KOPT-K1 (cell line): ENCODE measurements around the gene FPR1.
"Not testable (repeated sequence)": the region's sequence is repeated elsewhere in the genome, so short reads cannot be mapped to it uniquely, and the experiment has no call there.

ENCODE experiments used
- H3K27ac ChIP-seq: fragments of 200-600 bp; sonication (generic); 2 replicates; pipeline ENCODE4 v1.5.1; 2016; ENCODE audit warnings: antibody characterized with exemption, mild to moderate bottlenecking, low read depth, low read length; ENCODE audit not compliant: poor library complexity, severe bottlenecking
- H3K36me3 ChIP-seq: fragments of 200-600 bp; sonication (generic); 2 replicates; pipeline ENCODE4 v1.5.1; 2017; ENCODE audit warnings: antibody characterized with exemption, mild to moderate bottlenecking, low read length, moderate library complexity; ENCODE audit not compliant: insufficient read depth
- H3K9me3 ChIP-seq: fragments of 200-600 bp; sonication (generic); 2 replicates; pipeline ENCODE4 v1.5.1; 2017; ENCODE audit warnings: antibody characterized with exemption, low read length, mild to moderate bottlenecking; ENCODE audit not compliant: insufficient read depth, poor library complexity, severe bottlenecking

The FPR1 gene

DNA sequence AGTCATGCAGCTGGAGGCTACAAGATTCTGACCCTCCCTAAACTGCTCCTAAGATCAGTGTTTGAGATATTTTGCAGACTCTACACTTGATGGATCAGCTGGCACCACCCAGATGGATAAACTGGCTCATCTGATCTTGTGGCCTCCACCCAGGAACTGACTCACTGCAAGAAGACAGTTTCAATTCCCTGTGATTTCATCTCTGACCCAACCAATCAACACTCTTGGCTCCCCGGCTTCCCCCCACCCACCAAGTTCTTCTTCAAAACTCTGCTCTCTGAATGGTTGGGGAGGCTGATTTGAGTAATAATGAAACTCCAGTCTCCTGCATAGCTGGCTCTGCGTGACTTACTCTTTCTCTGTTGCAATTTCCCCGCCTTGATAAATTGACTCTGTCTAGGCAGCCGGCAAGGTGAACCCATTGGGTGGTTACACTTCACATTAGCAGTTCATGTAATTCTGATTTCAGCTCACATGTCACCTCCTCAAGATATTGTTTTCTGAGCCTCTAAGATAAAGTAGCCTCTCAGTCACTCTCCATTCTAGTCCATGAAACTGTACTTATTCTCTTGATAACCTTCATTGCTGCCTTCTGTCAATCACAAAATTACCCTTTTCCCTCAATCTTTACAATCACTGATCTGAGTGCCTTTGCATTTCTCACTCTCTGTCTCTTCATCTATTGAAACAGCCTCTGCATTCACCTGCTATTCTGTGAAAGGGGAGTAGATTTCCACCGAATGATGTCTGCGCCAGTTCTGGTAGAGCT, 33.4 kb upstream of the FPR1 start:
- Histone ChIP-seq H3K36me3 (no peaks in the 10 kb centered on the region), H3K9me3 (no peaks in the 10 kb centered on the region), H3K27ac (no peak overlapping the region)

DNA sequence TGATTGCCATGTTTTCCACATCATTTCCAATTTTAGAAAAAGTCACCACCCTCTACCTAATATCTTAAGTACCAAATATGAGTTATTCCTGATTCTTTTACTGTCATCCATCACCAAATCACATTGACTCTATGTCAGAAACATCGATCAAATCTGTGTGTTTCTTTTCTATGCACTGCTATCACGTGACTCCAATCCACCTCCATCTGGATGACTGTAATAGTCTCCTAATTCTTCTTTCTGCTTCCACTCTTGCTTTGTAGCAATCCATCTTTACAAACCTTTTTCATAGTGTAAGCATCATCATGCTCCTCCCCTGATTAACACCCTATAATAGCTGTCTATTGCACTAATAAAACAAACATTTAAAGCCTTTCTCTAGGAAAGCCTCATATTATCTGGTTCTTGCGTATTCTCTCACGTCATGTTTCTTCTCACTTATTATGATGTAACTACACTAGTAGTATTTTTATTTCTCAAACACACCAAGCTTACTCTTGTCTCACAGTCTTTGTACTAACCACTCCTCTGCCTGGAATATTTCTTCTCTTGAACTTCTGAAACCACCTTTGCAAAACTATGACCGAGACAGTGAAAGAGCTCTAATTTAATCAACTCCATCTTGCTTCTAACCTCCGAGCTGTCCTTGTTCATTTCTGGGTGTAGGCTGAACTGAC, 32.6 kb upstream of the FPR1 start:
- H3K36me3 ChIP-seq: no peaks in the 10 kb centered on the region
- no peaks in the 10 kb centered on the region for H3K9me3 ChIP-seq
- H3K27ac ChIP-seq: no peak overlapping the region

DNA sequence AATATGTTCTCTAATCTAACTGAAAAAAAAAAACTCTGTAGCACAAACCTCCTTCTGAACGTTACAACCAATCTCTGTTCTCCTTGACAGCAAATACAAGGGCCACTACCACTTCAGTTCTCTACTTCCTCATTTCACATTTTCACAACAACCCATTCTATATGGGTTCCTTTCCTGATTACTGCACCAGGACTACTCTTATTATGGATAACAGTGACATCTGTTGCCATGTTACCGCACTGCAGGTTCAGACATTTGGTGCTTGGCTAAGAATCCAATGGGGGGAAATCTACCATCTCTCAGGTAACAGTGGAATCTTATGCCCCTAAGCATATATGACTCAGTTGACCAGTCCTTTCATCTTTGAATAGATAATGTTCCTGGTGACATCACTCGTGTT, 31.7 kb upstream of the FPR1 start:
- Histone ChIP-seq H3K36me3 (no peaks in the 10 kb centered on the region), H3K9me3 (no peaks in the 10 kb centered on the region), H3K27ac (no peak overlapping the region)

DNA sequence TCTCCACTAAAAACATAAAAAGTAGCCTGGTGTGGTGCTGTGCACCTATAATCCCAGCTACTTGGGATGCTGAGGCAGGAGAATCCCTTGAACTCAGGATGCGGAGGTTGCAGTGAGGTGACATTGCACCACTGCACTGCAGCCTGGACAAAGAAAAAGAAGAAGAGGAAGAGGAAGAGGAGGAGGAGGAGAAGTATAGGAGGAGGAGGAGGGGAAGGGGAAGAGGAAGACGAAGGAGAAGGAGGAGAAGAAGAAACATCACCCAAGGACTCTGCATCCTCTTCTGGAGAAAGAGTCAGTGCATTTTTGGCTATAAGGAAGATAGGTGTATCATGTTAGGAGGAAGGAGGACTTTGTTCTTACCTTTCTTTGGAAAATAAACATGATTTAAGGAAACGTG, 30.3 kb upstream of the FPR1 start:
- Histone ChIP-seq H3K9me3 (no peaks in the 10 kb centered on the region), H3K36me3 (no peaks in the 10 kb centered on the region), H3K27ac (no peak overlapping the region)

DNA sequence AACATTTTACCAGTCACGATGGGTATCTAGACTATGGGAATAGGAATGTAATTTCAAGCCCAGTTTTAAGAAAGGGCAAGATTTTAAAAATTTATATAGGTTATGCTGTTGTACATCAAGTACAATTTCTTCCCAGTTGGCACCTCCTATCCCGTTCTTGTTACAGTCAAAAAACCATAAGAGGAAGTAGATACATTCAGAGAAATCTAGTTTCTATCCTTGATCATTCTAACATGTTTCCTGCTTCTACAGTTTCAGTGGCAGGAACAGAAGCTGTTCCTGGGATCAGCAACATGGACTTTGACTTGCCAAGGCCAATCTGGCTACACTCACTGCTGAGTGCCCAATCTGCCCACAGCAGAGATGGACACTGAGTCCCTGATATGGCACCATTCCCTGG, 28.6 kb upstream of the FPR1 start:
- no peaks in the 10 kb centered on the region for H3K9me3 ChIP-seq
- H3K36me3 ChIP-seq: no peaks in the 10 kb centered on the region
- H3K27ac ChIP-seq: no peak overlapping the region

DNA sequence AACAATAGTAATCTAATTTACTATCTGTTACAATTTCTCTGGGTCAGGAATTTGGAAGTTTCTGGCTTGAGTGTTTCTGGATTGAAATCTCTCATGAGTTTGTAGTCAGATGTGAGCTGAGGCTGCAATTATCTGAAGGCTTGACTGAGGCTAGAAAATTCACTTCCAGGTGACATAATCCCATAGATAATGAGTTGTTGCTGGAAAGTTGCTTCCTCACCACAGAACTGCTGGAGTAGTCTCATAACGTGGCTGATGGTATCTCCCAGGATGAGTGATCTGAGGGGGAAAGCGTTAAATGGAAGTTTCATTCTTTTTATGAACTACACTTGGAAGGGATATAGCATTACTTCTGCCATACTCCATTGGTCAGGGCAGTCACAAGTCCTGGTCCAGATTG, 28.0 kb upstream of the FPR1 start:
- Histone ChIP-seq H3K36me3 (no peaks in the 10 kb centered on the region), H3K27ac (no peak overlapping the region), H3K9me3 (no peaks in the 10 kb centered on the region)

DNA sequence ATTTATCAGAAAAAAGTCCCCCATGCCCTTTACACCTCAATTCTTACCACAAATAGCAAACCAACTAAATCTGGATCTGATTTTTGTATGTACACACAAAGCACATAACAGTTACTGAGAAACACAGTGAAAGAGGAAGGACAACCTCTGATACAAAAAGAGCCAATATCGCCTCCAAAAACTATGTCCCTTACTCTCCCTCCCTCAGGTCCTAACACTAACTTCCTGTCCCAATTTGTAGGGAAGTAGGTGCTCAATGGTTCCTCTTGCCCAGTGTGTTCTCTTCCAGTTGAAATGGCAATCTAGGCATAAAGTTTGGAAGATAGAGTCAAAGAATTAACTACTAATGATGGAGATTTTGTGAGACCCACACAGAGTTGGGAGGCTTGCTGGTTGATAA, 27.5 kb upstream of the FPR1 start:
- H3K36me3 ChIP-seq: no peaks in the 10 kb centered on the region
- no peak overlapping the region for H3K27ac ChIP-seq
- no peaks in the 10 kb centered on the region for H3K9me3 ChIP-seq

DNA sequence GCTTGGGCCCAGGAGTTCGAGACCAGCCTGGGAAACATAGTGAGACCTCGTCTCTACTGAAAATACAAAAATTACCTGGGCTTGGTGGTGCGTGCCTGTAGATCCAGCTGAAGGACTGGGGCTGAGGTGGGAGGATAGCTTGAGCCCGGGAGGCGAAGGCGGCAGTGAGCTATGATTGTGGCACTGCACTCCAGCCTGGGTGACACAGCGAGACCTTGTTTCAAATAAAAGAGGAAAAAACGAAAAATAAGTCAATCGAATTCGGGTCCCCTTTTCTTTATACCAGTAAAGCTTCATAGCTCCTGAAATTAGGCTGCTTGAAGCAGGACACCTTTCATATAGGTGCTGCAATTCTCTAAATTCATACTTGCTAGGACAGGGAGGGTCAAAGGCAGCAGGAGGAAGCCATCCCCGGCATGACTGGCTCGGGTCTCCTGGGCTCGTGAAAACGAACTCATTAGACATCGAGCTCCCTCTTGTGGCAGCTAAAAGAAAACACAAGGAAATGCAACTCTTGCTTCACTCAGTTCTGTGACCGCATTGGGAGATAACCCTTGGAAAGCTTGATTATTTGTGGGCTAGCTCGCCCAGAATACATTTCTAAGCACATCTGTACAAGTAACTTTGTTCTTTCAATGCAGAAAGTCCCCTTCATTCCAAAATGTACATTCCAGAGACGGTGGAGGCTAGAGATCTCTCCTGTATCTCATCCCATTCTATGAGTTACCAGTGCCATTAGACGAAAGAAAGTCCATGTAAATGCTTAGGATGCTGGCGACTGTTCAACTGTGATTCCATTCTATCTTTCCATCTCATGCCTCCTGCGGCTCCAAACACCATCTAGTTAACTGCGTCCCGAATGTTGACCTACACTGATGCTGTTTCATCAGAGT, 26.1 kb upstream of the FPR1 start:
- peaks cover 3% of the 10 kb centered on the region for H3K9me3 ChIP-seq
- no peaks in the 10 kb centered on the region for H3K36me3 ChIP-seq
- no peak overlapping the region for H3K27ac ChIP-seq

DNA sequence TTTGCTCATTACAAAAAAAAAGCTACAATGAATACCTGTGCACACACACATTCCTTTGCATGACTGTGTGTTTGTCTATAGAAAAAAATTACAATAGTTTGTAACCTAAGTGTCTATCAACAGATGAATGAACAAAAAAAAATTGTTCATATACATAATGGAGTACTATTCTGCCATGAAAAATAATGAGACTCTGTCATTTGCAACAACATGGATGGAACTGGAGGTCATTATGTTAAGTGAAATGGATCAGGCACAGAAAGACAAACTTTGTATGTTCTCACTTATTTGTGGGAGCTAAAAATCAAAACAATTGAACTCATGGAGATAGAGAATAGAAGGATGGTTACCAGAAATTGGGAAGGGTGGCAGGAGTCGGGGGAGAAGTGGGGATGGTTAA, 24.9 kb upstream of the FPR1 start:
- not testable (repeated sequence) for H3K27ac ChIP-seq, H3K9me3 ChIP-seq, H3K36me3 ChIP-seq

DNA sequence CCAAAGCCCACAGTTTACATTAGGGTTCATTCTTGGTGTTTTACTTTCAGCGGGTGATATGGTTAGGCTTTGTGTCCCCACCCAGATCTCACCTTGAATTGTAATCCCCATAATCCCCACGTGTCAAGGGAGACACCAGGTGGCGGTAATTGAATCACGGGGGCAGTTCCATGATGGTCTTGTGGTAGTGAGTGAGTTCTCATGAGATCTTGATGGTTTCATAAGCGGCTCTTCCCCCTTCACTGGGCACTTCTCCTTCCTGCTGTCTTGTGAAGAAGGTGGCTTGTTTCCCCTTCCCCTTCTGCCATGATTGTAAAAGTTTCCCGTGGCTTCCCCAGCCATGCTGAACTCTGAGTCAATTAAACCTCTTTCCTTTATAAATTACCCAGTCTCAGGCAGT, 21.3 kb upstream of the FPR1 start:
- H3K9me3 ChIP-seq: peaks cover 6% of the 10 kb centered on the region
- no peak overlapping the region for H3K27ac ChIP-seq
- H3K36me3 ChIP-seq: no peaks in the 10 kb centered on the region

DNA sequence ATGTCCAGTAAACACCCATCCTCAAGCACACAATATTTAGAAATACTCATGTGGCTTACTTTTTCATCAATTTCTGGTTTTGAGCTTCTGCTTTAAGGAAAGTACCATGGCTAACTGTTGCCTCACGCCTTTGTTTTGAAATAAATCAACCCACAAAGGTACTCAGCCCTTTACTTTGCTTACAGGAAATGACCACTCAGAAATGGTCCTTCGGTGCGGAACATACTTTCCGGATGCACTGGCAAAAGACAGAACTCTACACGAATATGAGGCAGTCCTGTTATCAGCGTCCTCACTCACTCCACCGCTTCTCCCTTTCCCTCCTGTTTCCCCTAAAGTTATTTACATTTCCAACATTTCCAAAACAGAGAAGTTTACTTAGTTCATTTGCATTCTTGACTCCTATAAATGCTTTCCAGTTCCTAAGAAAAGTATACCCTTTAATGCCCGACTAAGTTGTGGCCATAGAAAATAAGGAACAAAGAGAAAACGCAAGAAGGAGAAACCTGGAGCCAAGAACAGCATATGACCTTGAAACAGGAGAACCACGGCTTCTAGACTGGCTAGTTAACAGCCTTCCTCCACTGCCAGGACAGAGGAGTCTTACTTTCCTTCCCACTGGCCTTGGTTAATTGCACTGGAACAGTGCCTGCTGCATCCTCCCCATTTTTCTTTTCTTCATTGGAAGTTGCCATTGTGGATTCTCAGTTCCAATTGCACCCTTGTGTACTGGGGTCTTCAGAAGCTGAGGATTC, 19.9 kb upstream of the FPR1 start:
- no peak overlapping the region for H3K27ac ChIP-seq
- peaks cover 6% of the 10 kb centered on the region for H3K9me3 ChIP-seq
- H3K36me3 ChIP-seq: no peaks in the 10 kb centered on the region

DNA sequence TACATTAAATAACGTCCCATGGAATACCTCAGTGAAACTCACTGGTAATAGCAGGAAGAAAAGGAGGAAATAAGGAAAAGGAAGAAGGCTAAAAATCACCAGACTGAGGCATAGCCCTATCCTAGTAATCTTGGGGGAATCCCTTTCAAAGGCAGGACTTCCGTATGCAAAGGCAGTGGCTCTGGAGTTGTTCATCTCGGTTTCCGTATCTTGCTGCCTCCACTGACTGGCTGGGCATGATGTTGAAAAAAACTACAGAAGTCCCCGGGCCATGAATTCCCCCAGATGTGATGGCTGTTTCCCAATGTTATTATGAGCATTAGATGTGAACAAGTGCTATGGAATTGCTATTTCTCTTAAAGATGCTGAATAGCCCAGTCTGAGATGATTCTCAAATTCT, 14.8 kb upstream of the FPR1 start:
- Histone ChIP-seq H3K9me3 (no peaks in the 10 kb centered on the region), H3K27ac (no peak overlapping the region), H3K36me3 (no peaks in the 10 kb centered on the region)

DNA sequence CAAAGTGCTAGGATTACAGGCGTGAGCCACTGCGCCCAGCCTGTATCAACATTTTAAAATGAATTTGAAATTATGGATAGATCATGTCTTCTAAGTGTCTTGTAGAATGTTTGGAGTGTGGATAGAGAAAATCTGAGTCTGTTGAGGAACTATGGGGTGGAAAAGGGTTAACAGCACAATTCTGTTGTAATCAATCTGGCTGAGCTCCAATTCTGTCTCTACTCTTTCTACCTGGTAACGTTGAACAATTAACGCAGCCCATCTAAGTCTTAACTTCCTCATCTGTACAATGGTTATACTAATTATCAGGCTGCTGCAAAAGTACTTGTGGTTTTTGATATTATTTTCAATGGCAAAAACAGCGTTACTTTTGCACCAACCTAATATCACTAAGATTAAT, 13.4 kb upstream of the FPR1 start:
- Histone ChIP-seq H3K9me3 (no peaks in the 10 kb centered on the region), H3K36me3 (no peaks in the 10 kb centered on the region), H3K27ac (no peak overlapping the region)

DNA sequence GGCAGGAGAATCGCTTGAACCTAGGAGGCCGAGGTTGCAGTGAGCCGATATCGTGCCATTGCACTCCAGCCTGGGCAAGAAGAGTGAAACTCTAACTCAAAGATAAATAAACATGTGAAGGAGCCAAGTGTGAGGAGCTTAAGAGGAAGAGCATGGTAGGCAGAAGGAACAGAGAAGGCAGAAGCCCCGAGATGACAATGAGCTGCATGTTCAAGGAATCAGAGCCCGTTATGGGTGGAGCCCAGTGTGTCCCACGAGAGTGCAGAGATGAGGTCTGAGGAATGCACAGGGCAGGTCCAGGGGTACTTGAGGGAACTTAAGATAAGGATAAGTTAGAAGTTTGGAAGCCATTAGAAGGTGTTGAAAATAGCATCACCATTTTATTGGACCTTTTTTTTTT, 10.0 kb upstream of the FPR1 start:
- H3K27ac ChIP-seq: no peak overlapping the region

More for the DNA sequence above, 10.0 kb upstream of the FPR1 start:
- Histone ChIP-seq H3K9me3 (no peaks in the 10 kb centered on the region), H3K36me3 (no peaks in the 10 kb centered on the region)
